Osteocyte (in vitro differentiated cells): ENCODE data around the gene KCNJ16. TPM values are rescaled to one million over a fixed set of nuclear protein-coding genes. Genes with fewer than 3 reads are reported as not detected.

ENCODE experiments used
- DNase-seq: peaks from one replicate; pipeline ENCODE4 v3.0.0; 2021; ENCODE audit warnings: mixed read lengths; ENCODE audit not compliant: unreplicated experiment; ENCODE audit errors: extremely low spot score
- H3K27ac Mint-ChIP-seq: one replicate; pipeline ENCODE4 v1.8.0; 2021; ENCODE audit warnings: mild to moderate bottlenecking, mixed read lengths; ENCODE audit not compliant: unreplicated experiment
- H3K27me3 Mint-ChIP-seq: one replicate; pipeline ENCODE4 v1.8.0; 2021; ENCODE audit warnings: mixed read lengths; ENCODE audit not compliant: unreplicated experiment
- H3K36me3 Mint-ChIP-seq: one replicate; pipeline ENCODE4 v1.8.0; 2021; ENCODE audit warnings: mixed read lengths; ENCODE audit not compliant: unreplicated experiment
- H3K4me1 Mint-ChIP-seq: one replicate; pipeline ENCODE4 v1.8.0; 2021; ENCODE audit warnings: mixed read lengths; ENCODE audit not compliant: unreplicated experiment
- H3K4me3 Mint-ChIP-seq: one replicate; pipeline ENCODE4 v1.8.0; 2021; ENCODE audit warnings: mild to moderate bottlenecking, moderate library complexity, mixed read lengths; ENCODE audit not compliant: unreplicated experiment
- H3K9me3 Mint-ChIP-seq: one replicate; pipeline ENCODE4 v1.8.0; 2021; ENCODE audit warnings: mixed read lengths; ENCODE audit not compliant: unreplicated experiment
- CTCF ChIP-seq: fragments of 200-600 bp; sonication (generic); IDR thresholded peaks from 2 replicates; pipeline ENCODE4 v1.5.0; 2021; ENCODE audit warnings: antibody characterized with exemption, mild to moderate bottlenecking, moderate library complexity
- total RNA-seq: library from RNA; stranded (reverse); gene quantifications from 2 replicates; pipeline ENCODE4 v1.2.1, GENCODE V29; 2021

The KCNJ16 gene
- total RNA-seq, 1 donor from 2014 or later: not detected

- Mint-ChIP-seq H3K9me3 (no peaks in the 10 kb centered on the region), H3K4me1 (peaks cover 6% of the 10 kb centered on the region), H3K27me3 (peaks cover 13% of the 10 kb centered on the region), H3K4me3 (no peak overlapping the region), H3K27ac (no peak overlapping the region), H3K36me3 (no peaks in the 10 kb centered on the region)
- no peak for DNase-seq
- TF ChIP-seq CTCF: no peak
Measured at GRCh38 chr17:70161519-70161918, 86.5 kb downstream of the KCNJ16 start.

- peaks cover 20% of the 10 kb centered on the region for H3K4me1 Mint-ChIP-seq
- H3K27me3 Mint-ChIP-seq: peaks cover 34% of the 10 kb centered on the region
- TF ChIP-seq CTCF: no peak
- no peaks in the 10 kb centered on the region for H3K9me3 Mint-ChIP-seq
- no peak overlapping the region for H3K27ac Mint-ChIP-seq
- DNase-seq: no peak
- H3K36me3 Mint-ChIP-seq: no peaks in the 10 kb centered on the region
- no peak overlapping the region for H3K4me3 Mint-ChIP-seq
Measured at GRCh38 chr17:70165383-70165782, 90.4 kb downstream of the KCNJ16 start.

GRCh38 chr17:70166615-70167014, 91.6 kb downstream of the KCNJ16 start:
- Mint-ChIP-seq H3K4me3 (no peak overlapping the region), H3K4me1 (peaks cover 20% of the 10 kb centered on the region), H3K27ac (no peak overlapping the region), H3K27me3 (peaks cover 44% of the 10 kb centered on the region), H3K36me3 (no peaks in the 10 kb centered on the region), H3K9me3 (no peaks in the 10 kb centered on the region)
- TF ChIP-seq CTCF: no peak
- DNase-seq: no peak

GRCh38 chr17:70168044-70168976, 93.3 kb downstream of the KCNJ16 start:
- Mint-ChIP-seq H3K27ac (peak overlapping the region; percentile 9), H3K4me3 (peak overlapping the region; percentile 79), H3K4me1 (peaks cover 28% of the 10 kb centered on the region), H3K9me3 (no peaks in the 10 kb centered on the region), H3K27me3 (peaks cover 58% of the 10 kb centered on the region), H3K36me3 (no peaks in the 10 kb centered on the region)
- peak; percentile 69 for TF ChIP-seq CTCF
- DNase-seq: no peak

GRCh38 chr17:70168977-70169708, 94.1 kb downstream of the KCNJ16 start, which contains the start of gene KCNJ2:
KCNJ2 (plus strand) TSS chr17:70169532; CDS start chr17:70175040, 5,508 bp downstream.
- H3K27ac Mint-ChIP-seq: peak within 1 kb of the TSS; percentile 9
- no peak for TF ChIP-seq CTCF
- no peaks in the 10 kb centered on the region for H3K36me3 Mint-ChIP-seq
- peaks cover 59% of the 10 kb centered on the region for H3K27me3 Mint-ChIP-seq
- no peaks in the 10 kb centered on the region for H3K9me3 Mint-ChIP-seq
- peaks cover 28% of the 10 kb centered on the region for H3K4me1 Mint-ChIP-seq
- DNase-seq: peak; percentile 88
- peak within 1 kb of the TSS; percentile 79 for H3K4me3 Mint-ChIP-seq
